Motor neuron (in vitro differentiated cells): Measurements from ENCODE around the gene DOCK4. TPM values are rescaled to one million over a fixed set of nuclear protein-coding genes. Genes with fewer than 3 reads are reported as not detected.

Source experiments
- ATAC-seq, 8 experiments: fragments of 200-7000 bp; cut with Tn5 transposase; replicated peaks in 6 of 8; 2 replicates each; pipeline ENCODE4 v1.8.0; 2021; ENCODE audit warnings: mild to moderate bottlenecking in 8 of 8, moderate library complexity in 8 of 8
- H3K27ac ChIP-seq, 2 donors: fragments of 250-450 bp; sonication (Bioruptor Pico); 2 replicates each; pipeline ENCODE4 v1.9.0; 2021; ENCODE audit warnings: antibody characterized with exemption in 2 of 2, mild to moderate bottlenecking in 2 of 2, moderate library complexity in 1 of 2
- H3K4me1 ChIP-seq, 2 donors: fragments of 250-450 bp; sonication (Bioruptor Pico); replicated peaks in 1 of 2; 2 replicates each; pipeline ENCODE4 v1.6.1; 2021; ENCODE audit warnings: antibody characterized with exemption in 2 of 2, mild to moderate bottlenecking in 2 of 2, moderate library complexity in 1 of 2
- H3K4me3 ChIP-seq, 5 donors: fragments of 250-450 bp; sonication (Bioruptor Pico); 2 replicates each; pipeline ENCODE4 v1.9.0; 2021; ENCODE audit warnings: antibody characterized with exemption in 5 of 5, mild to moderate bottlenecking in 5 of 5, moderate library complexity in 4 of 5
- WGBS, 10 experiments: fragments of 450-650 bp; shearing (Covaris generic); methylation state at CpG; one replicate each; pipeline ENCODE4 v1.0.0; 2022; 5-methylcytosine and 5-hydroxymethylcytosine counted together
- in situ Hi-C, 9 experiments: fragments of 400-800 bp; cut with MboI; loops; one replicate each; pipeline ENCODE4 v1.15.0; 2021; ENCODE audit warnings: low sequenced_read_pairs in 9 of 9, low pct_unique_long_range_greater_than_20kb in 2 of 9; ENCODE audit not compliant: unreplicated experiment in 9 of 9
- total RNA-seq, 8 experiments: library from RNA; unstranded; fragments of 300-600 nt; gene quantifications; 2 replicates each; pipeline versions ENCODE4 v1.2.3 to v1.2.4, GENCODE V29; 2022

Gene DOCK4
- total RNA-seq, 8 experiments from 2014 or later = 8.1 to 27.3 (median 20.6) TPM

GRCh38 chr7:112118581-112119566 lies 87.3 kb downstream of the DOCK4 start:
- in situ Hi-C loops = loop anchor here in 1 of 9 experiments (25.0 kb wide), 1 partner anchor 357 kb away; no protein-coding TSS in a partner anchor
- peak in 2 of 8 experiments; percentile 66 to 77 for ATAC-seq
- no peaks in the 10 kb centered on the region for H3K4me1 ChIP-seq
- H3K4me3 ChIP-seq = no peak overlapping the region
- WGBS, 10 experiments = 20 to 100% (median 78%) methylated on average over 1 to 8 of the region's 9 CpGs
- no peak overlapping the region for H3K27ac ChIP-seq

- Histone ChIP-seq H3K4me1 (no peaks in the 10 kb centered on the region), H3K27ac (no peak overlapping the region), H3K4me3 (no peak overlapping the region)
- in situ Hi-C loops = loop anchor here in 1 of 9 experiments (25.0 kb wide), 1 partner anchor 355 kb away; no protein-coding TSS in a partner anchor
- WGBS, 10 experiments = 11 to 100% (median 50%) methylated on average over 1 of the region's 1 CpG; no CpG with 5 or more reads in 5 of the 10 experiments
- ATAC-seq = no peak
Measured at GRCh38 chr7:112116894-112117293, 89.3 kb downstream of the DOCK4 start.

GRCh38 chr7:112116358-112116757 lies 89.8 kb downstream of the DOCK4 start:
- H3K4me3 ChIP-seq = no peak overlapping the region
- no peak overlapping the region for H3K27ac ChIP-seq
- 60 to 100% (median 93%) methylated on average over 1 to 2 of the region's 2 CpGs for WGBS, 10 experiments
- H3K4me1 ChIP-seq = no peaks in the 10 kb centered on the region
- in situ Hi-C loops = loop anchor here in 1 of 9 experiments (25.0 kb wide), 1 partner anchor 354 kb away; no protein-coding TSS in a partner anchor
- no peak for ATAC-seq

- Histone ChIP-seq H3K4me1 (no peaks in the 10 kb centered on the region), H3K4me3 (no peak overlapping the region), H3K27ac (no peak overlapping the region)
- 50 to 100% (median 86%) methylated on average over 1 of the region's 1 CpG; no CpG with 5 or more reads in 5 of the 10 experiments for WGBS, 10 experiments
- ATAC-seq = no peak
- in situ Hi-C loops = loop anchor here in 1 of 9 experiments (25.0 kb wide), 1 partner anchor 354 kb away; no protein-coding TSS in a partner anchor
Measured at GRCh38 chr7:112115880-112116279, 90.3 kb downstream of the DOCK4 start.

- no peak overlapping the region for H3K27ac ChIP-seq
- no peak for ATAC-seq
- WGBS, 10 experiments = 33 to 100% (median 96%) methylated on average over 1 of the region's 1 CpG; no CpG with 5 or more reads in 2 of the 10 experiments
- in situ Hi-C loops = loop anchor here in 1 of 9 experiments (25.0 kb wide), 1 partner anchor 352 kb away; no protein-coding TSS in a partner anchor
- no peaks in the 10 kb centered on the region for H3K4me1 ChIP-seq
- H3K4me3 ChIP-seq = no peak overlapping the region
Measured at GRCh38 chr7:112113913-112114575, 92.2 kb downstream of the DOCK4 start.

DNA sequence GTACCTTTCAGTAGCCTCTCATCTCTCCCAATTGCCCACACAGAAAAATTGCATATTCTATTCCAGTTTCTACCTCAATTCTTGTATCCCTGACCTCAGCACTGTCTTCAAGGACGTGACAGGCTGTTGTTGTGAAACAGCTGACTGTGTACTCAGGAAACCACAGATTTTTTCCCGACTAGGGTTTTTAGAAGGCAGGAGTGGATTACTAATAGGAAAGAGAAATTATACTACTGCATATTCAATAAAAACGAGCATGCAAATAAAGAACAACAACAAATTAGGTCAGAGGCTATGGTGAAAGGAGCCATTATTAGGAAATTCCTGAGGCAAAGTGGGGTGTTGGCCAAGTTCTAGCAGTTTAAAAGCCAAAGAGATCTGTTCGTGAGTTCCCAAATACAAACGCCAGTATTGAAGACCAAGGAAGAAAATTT lies 93.4 kb downstream of the DOCK4 start:
- Histone ChIP-seq H3K27ac (no peak overlapping the region), H3K4me3 (no peak overlapping the region), H3K4me1 (no peaks in the 10 kb centered on the region)
- in situ Hi-C loops = loop anchor here in 1 of 9 experiments (25.0 kb wide), 1 partner anchor 351 kb away; no protein-coding TSS in a partner anchor
- 0 to 100% (median 82%) methylated on average over 2 to 5 of the region's 5 CpGs for WGBS, 10 experiments
- ATAC-seq = peak in 2 of 8 experiments; percentile 88 to 95

DNA sequence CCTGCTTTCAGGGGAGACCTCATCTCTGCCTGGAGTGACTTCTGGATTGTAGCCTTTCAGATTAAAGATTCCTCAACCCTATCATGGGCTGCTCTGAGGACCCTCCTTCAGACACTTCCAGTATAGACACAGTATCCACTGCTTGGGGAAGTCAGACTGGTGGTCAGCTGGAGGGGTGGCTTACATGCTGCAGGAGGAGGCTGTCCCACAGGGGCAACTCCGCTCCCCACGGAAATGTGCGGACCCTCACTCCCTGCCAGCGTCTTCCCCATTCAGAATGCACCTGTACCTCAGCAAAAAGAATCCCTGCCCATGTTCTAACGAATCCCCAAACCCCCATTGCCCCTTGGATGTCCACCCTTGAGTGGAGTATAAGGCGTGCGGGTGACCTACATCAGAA lies 95.5 kb downstream of the DOCK4 start:
- no peak overlapping the region for H3K4me3 ChIP-seq
- peaks cover 3 to 11% of the 10 kb centered on the region in 2 donors for H3K4me1 ChIP-seq
- no peak overlapping the region for H3K27ac ChIP-seq
- no CpG with 5 or more reads among the region's 7 CpGs for WGBS, 10 experiments
- no peak for ATAC-seq
- in situ Hi-C loops = loop anchor here in 1 of 9 experiments (25.0 kb wide), 1 partner anchor 348 kb away; no protein-coding TSS in a partner anchor

GRCh38 chr7:112110175-112110574 lies 96.0 kb downstream of the DOCK4 start:
- 40 to 100% (median 89%) methylated on average over 1 to 2 of the region's 2 CpGs; no CpG with 5 or more reads in 2 of the 10 experiments for WGBS, 10 experiments
- in situ Hi-C loops = loop anchor here in 1 of 9 experiments (25.0 kb wide), 1 partner anchor 348 kb away; no protein-coding TSS in a partner anchor
- Histone ChIP-seq H3K4me3 (no peak overlapping the region), H3K27ac (no peak overlapping the region), H3K4me1 (peaks cover 3 to 11% of the 10 kb centered on the region in 2 donors)
- no peak for ATAC-seq

GRCh38 chr7:112108981-112109380 lies 97.2 kb downstream of the DOCK4 start:
- Histone ChIP-seq H3K4me3 (no peak overlapping the region), H3K4me1 (peaks cover 3 to 21% of the 10 kb centered on the region in 2 donors), H3K27ac (no peak overlapping the region)
- in situ Hi-C loops = loop anchor here in 1 of 9 experiments (25.0 kb wide), 1 partner anchor 347 kb away; no protein-coding TSS in a partner anchor
- 43 to 86% (median 71%) methylated on average over 1 to 2 of the region's 2 CpGs; no CpG with 5 or more reads in 5 of the 10 experiments for WGBS, 10 experiments
- peak in 1 of 8 experiments; percentile 68 for ATAC-seq

- in situ Hi-C loops = loop anchor here in 1 of 9 experiments (25.0 kb wide), 1 partner anchor 344 kb away; no protein-coding TSS in a partner anchor
- H3K4me3 ChIP-seq = no peak overlapping the region
- peak in 2 of 8 experiments; percentile 16 to 38 for ATAC-seq
- H3K4me1 ChIP-seq = peaks cover 8 to 41% of the 10 kb centered on the region in 2 donors
- no peak overlapping the region for H3K27ac ChIP-seq
- WGBS, 10 experiments = 80 to 96% (median 86%) methylated on average over 2 to 8 of the region's 8 CpGs
Measured at GRCh38 chr7:112105584-112106530, 100.3 kb downstream of the DOCK4 start.

DNA sequence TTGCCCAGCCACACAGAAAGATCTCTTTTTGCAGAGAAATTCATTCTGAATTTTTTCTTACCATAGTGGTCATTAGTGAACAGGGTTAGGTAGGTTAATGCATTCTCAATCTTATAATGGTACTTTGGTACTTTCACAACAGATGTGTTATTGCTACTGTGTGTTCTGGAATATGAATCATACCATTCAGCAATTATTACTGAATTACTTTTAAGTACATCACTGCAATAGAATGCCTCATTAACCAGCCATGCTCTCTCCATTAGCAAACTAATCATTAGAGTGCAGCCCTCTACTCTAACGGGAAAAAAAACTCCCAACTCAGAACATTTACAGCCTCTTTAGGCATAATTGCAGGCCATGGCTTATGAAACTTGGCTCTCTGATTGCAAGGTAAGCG lies 102.1 kb downstream of the DOCK4 start:
- H3K4me3 ChIP-seq = no peak overlapping the region
- H3K4me1 ChIP-seq = peaks cover 11 to 58% of the 10 kb centered on the region in 2 donors
- peak in 5 of 8 experiments; percentile 48 to 84 (median 60) for ATAC-seq
- no peak overlapping the region for H3K27ac ChIP-seq
- 67 to 100% (median 83%) methylated on average over 1 to 2 of the region's 2 CpGs; no CpG with 5 or more reads in 7 of the 10 experiments for WGBS, 10 experiments
- in situ Hi-C loops = loop anchor here in 1 of 9 experiments (25.0 kb wide), 1 partner anchor 342 kb away; no protein-coding TSS in a partner anchor
